H1 (cell line): ENCODE data around the gene ARPIN. TPM values are rescaled to one million over a fixed set of nuclear protein-coding genes. Genes with fewer than 3 reads are reported as not detected.

ENCODE experiments used
- polyA plus RNA-seq, 7 experiments: library from polyadenylated mRNA; depleted of rRNA in 3 of 7; stranded (reverse) in 5 of 7; unstranded in 2 of 7; fragments of >200 nt in 5 of 7; fragments of 200-250 nt in 2 of 7; gene quantifications; 1 replicate in 5 of 7; 2 replicates in 1 of 7; 4 replicates in 1 of 7; pipeline versions ENCODE4 v1.2.1 to v1.2.3, GENCODE V29; 2011 to 2013; ENCODE audit warnings: missing spikeins in 2 of 7, mixed read lengths in 2 of 7
- total RNA-seq: library from RNA; stranded (reverse); fragmentation: NEBNext Ultra II Directional; extraction: Animal tissue kit (Norgen Biotek cat#: 25700); gene quantifications from 2 replicates; pipeline ENCODE4 v1.2.1, GENCODE V29; 2021
- TF ChIP-seq, protein P1 (sequence below): fragments of 300-600 bp; sonication (generic); IDR thresholded peaks from 2 replicates; pipeline ENCODE4 v1.7.1; 2012; ENCODE audit warnings: low read length, moderate library complexity, mild to moderate bottlenecking, inconsistent platforms; ENCODE audit not compliant: insufficient replicate concordance

Gene ARPIN
- total and polyA plus RNA-seq, 2 of the 8 experiments (the other 6 are each of a cell fraction or from before 2014, with no cell fraction given) = 3.1 to 3.9 TPM

DNA sequence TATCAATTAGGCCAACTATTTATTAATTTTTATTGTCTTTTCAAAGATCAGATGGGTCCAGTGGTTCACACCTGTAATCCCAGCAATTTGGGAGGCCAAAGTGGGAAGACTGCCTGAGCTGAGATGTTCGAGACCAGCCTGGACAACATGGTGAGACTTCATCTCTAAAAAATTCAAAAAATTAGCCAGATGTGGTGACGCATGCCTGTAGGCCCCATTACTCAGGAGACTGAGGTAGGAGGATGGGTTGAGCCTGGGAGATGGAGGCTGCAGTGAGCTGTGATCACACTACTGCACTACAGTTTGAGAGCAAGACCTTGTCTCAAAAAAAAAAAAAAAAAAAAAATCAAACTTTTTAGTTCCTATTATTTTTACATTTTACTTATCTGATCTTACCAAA, 27.1 kb downstream of the ARPIN start (continued):
- TF ChIP-seq, protein P1, sequence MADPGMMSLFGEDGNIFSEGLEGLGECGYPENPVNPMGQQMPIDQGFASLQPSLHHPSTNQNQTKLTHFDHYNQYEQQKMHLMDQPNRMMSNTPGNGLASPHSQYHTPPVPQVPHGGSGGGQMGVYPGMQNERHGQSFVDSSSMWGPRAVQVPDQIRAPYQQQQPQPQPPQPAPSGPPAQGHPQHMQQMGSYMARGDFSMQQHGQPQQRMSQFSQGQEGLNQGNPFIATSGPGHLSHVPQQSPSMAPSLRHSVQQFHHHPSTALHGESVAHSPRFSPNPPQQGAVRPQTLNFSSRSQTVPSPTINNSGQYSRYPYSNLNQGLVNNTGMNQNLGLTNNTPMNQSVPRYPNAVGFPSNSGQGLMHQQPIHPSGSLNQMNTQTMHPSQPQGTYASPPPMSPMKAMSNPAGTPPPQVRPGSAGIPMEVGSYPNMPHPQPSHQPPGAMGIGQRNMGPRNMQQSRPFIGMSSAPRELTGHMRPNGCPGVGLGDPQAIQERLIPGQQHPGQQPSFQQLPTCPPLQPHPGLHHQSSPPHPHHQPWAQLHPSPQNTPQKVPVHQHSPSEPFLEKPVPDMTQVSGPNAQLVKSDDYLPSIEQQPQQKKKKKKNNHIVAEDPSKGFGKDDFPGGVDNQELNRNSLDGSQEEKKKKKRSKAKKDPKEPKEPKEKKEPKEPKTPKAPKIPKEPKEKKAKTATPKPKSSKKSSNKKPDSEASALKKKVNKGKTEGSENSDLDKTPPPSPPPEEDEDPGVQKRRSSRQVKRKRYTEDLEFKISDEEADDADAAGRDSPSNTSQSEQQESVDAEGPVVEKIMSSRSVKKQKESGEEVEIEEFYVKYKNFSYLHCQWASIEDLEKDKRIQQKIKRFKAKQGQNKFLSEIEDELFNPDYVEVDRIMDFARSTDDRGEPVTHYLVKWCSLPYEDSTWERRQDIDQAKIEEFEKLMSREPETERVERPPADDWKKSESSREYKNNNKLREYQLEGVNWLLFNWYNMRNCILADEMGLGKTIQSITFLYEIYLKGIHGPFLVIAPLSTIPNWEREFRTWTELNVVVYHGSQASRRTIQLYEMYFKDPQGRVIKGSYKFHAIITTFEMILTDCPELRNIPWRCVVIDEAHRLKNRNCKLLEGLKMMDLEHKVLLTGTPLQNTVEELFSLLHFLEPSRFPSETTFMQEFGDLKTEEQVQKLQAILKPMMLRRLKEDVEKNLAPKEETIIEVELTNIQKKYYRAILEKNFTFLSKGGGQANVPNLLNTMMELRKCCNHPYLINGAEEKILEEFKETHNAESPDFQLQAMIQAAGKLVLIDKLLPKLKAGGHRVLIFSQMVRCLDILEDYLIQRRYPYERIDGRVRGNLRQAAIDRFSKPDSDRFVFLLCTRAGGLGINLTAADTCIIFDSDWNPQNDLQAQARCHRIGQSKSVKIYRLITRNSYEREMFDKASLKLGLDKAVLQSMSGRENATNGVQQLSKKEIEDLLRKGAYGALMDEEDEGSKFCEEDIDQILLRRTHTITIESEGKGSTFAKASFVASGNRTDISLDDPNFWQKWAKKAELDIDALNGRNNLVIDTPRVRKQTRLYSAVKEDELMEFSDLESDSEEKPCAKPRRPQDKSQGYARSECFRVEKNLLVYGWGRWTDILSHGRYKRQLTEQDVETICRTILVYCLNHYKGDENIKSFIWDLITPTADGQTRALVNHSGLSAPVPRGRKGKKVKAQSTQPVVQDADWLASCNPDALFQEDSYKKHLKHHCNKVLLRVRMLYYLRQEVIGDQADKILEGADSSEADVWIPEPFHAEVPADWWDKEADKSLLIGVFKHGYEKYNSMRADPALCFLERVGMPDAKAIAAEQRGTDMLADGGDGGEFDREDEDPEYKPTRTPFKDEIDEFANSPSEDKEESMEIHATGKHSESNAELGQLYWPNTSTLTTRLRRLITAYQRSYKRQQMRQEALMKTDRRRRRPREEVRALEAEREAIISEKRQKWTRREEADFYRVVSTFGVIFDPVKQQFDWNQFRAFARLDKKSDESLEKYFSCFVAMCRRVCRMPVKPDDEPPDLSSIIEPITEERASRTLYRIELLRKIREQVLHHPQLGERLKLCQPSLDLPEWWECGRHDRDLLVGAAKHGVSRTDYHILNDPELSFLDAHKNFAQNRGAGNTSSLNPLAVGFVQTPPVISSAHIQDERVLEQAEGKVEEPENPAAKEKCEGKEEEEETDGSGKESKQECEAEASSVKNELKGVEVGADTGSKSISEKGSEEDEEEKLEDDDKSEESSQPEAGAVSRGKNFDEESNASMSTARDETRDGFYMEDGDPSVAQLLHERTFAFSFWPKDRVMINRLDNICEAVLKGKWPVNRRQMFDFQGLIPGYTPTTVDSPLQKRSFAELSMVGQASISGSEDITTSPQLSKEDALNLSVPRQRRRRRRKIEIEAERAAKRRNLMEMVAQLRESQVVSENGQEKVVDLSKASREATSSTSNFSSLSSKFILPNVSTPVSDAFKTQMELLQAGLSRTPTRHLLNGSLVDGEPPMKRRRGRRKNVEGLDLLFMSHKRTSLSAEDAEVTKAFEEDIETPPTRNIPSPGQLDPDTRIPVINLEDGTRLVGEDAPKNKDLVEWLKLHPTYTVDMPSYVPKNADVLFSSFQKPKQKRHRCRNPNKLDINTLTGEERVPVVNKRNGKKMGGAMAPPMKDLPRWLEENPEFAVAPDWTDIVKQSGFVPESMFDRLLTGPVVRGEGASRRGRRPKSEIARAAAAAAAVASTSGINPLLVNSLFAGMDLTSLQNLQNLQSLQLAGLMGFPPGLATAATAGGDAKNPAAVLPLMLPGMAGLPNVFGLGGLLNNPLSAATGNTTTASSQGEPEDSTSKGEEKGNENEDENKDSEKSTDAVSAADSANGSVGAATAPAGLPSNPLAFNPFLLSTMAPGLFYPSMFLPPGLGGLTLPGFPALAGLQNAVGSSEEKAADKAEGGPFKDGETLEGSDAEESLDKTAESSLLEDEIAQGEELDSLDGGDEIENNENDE = no peak
